GM12864 (cell line): ENCODE results near the gene CAT.

Experiments used
- DNase-seq: peaks from one replicate; pipeline ENCODE4 v3.0.0-alpha.2; 2011; ENCODE audit warnings: low read depth
- H3K4me3 ChIP-seq: 2 replicates; pipeline ENCODE4 v1.5.1; 2011; ENCODE audit warnings: mild to moderate bottlenecking, low read depth, low read length, control low read depth
- CTCF ChIP-seq: IDR thresholded peaks from 2 replicates; pipeline ENCODE4 v1.5.1; 2011; ENCODE audit warnings: low read depth, mild to moderate bottlenecking, moderate library complexity, low read length, control low read depth, inconsistent platforms; ENCODE audit errors: missing control alignments

CAT gene

GRCh38 chr11:34432822-34433221 is 5.9 kb upstream of the CAT start:
- TF ChIP-seq CTCF, result no peak
- DNase-seq, result no peak
- no peak overlapping the region for H3K4me3 ChIP-seq

GRCh38 chr11:34433899-34434298 is 4.8 kb upstream of the CAT start:
- H3K4me3 ChIP-seq, result no peak overlapping the region
- no peak for TF ChIP-seq CTCF
- no peak for DNase-seq

GRCh38 chr11:34437224-34438125 is 1.3 kb upstream of the CAT start:
- no peak for DNase-seq
- no peak overlapping the region; the same call in 1 of the 2 replicates for H3K4me3 ChIP-seq
- TF ChIP-seq CTCF, result no peak

GRCh38 chr11:34439610-34440198 is 970 bp downstream of the CAT start:
- no peak for DNase-seq
- no peak for TF ChIP-seq CTCF
- H3K4me3 ChIP-seq, result peak overlapping the region; percentile 71

GRCh38 chr11:34441814-34442213 is 3.1 kb downstream of the CAT start:
- no peak overlapping the region for H3K4me3 ChIP-seq
- TF ChIP-seq CTCF, result no peak
- DNase-seq, result no peak

- H3K4me3 ChIP-seq, result no peak overlapping the region
- TF ChIP-seq CTCF, result no peak
- no peak for DNase-seq
These were observed 4.4 kb downstream of the CAT start for GRCh38 chr11:34443136-34443535.

GRCh38 chr11:34444428-34444827 is 5.7 kb downstream of the CAT start:
- H3K4me3 ChIP-seq, result no peak overlapping the region
- TF ChIP-seq CTCF, result no peak
- no peak for DNase-seq
